DMS114 treated with DMSO at 0.1 percent for 48 hours (cell line): ENCODE data around the gene XXYLT1.

Source experiments
- DNase-seq: peaks from one replicate; lab custom pipeline; 2025; ENCODE audit not compliant: unreplicated experiment; lab: John Stamatoyannopoulos, UW

Gene XXYLT1

GRCh38 chr3:195137638-195138588 is 133.0 kb downstream of the XXYLT1 start:
- no peak for DNase-seq

- DNase-seq = no peak
These were observed 135.0 kb downstream of the XXYLT1 start for GRCh38 chr3:195135917-195136316.

- no peak for DNase-seq
These were observed 136.5 kb downstream of the XXYLT1 start for GRCh38 chr3:195134431-195134830.

GRCh38 chr3:195133462-195133861 is 137.5 kb downstream of the XXYLT1 start:
- no peak for DNase-seq

GRCh38 chr3:195133013-195133412 is 137.9 kb downstream of the XXYLT1 start:
- no peak for DNase-seq

- DNase-seq = no peak
These were observed 139.8 kb downstream of the XXYLT1 start for GRCh38 chr3:195131176-195131575.

GRCh38 chr3:195129644-195130492 is 141.1 kb downstream of the XXYLT1 start:
- DNase-seq = no peak

GRCh38 chr3:195129072-195129643 is 141.8 kb downstream of the XXYLT1 start:
- DNase-seq = no peak

- no peak for DNase-seq
These were observed 142.5 kb downstream of the XXYLT1 start for GRCh38 chr3:195128255-195129071.

GRCh38 chr3:195126056-195126605 is 144.8 kb downstream of the XXYLT1 start:
- DNase-seq = no peak

GRCh38 chr3:195125646-195126045 is 145.3 kb downstream of the XXYLT1 start:
- no peak for DNase-seq

GRCh38 chr3:195124378-195124992 is 146.5 kb downstream of the XXYLT1 start:
- DNase-seq = no peak

GRCh38 chr3:195123281-195123691 is 147.7 kb downstream of the XXYLT1 start:
- no peak for DNase-seq

- no peak for DNase-seq
These were observed 148.7 kb downstream of the XXYLT1 start for GRCh38 chr3:195122261-195122660.

- no peak for DNase-seq
These were observed 150.7 kb downstream of the XXYLT1 start for GRCh38 chr3:195120267-195120601.

GRCh38 chr3:195119461-195120266 is 151.3 kb downstream of the XXYLT1 start:
- no peak for DNase-seq

GRCh38 chr3:195118671-195119070 is 152.3 kb downstream of the XXYLT1 start:
- no peak for DNase-seq

GRCh38 chr3:195117978-195118581 is 152.9 kb downstream of the XXYLT1 start:
- DNase-seq = no peak
